Colonic mucosa (tissue), 4 donors: ENCODE data around the gene ABLIM1. TPM values are rescaled to one million over a fixed set of nuclear protein-coding genes. Genes with fewer than 3 reads are reported as not detected.

Experiments
- DNase-seq: peaks from one replicate; pipeline ENCODE4 v3.0.0-alpha.2; 2020
- H3K27ac ChIP-seq: fragments of 200-600 bp; one replicate; pipeline ENCODE4 v1.8.0; 2021
- H3K27me3 ChIP-seq: fragments of 200-600 bp; one replicate; pipeline ENCODE4 v1.8.0; 2021
- H3K36me3 ChIP-seq: fragments of 200-600 bp; one replicate; pipeline ENCODE4 v1.8.0; 2021
- H3K4me1 ChIP-seq: fragments of 200-600 bp; one replicate; pipeline ENCODE4 v1.8.0; 2021; ENCODE audit warnings: mild to moderate bottlenecking
- H3K4me3 ChIP-seq: fragments of 200-600 bp; one replicate; pipeline ENCODE4 v1.8.0; 2021
- H3K9ac ChIP-seq, 2 donors: one replicate each; pipeline ENCODE4 v1.7.0; 2013; ENCODE audit warnings: control low read depth in 2 of 2, low read depth in 2 of 2, low read length in 2 of 2
- H3K9me3 ChIP-seq: fragments of 200-600 bp; one replicate; pipeline ENCODE4 v1.8.0; 2021
- intact Hi-C: fragments of 100-400 bp; cut with DNase I; formaldehyde crosslinking; loops from one replicate; pipeline ENCODE4 v1.14.1; 2022
- total RNA-seq, 2 donors: library from RNA; stranded (reverse); fragmentation: NEBNext Ultra II Directional in 1 of 2; extraction: Animal tissue kit (Norgen Biotek cat#: 25700) in 1 of 2; gene quantifications; one replicate each; pipeline ENCODE4 v1.2.1, GENCODE V29; 2021
- TF ChIP-seq, protein P1 (sequence below): fragments of 200-600 bp; IDR thresholded peaks from one replicate; pipeline ENCODE4 v1.8.0; 2022; ENCODE audit warnings: antibody characterized with exemption, mild to moderate bottlenecking
- donor health status: healthy.
- donor health status: DM: no; HTN: no; CAD: no.
- donor health status: DM: no; HTN: no; CAD: no.

Gene ABLIM1
- total RNA-seq, 2 donors from 2014 or later = 118 to 131 TPM

GRCh38 chr10:114384601-114385000 is 273.5 kb downstream of the ABLIM1 start:
- no peaks in the 10 kb centered on the region for H3K36me3 ChIP-seq
- no peak for DNase-seq
- no peak overlapping the region for H3K9ac ChIP-seq
- H3K9me3 ChIP-seq = no peaks in the 10 kb centered on the region
- intact Hi-C loops = no loop called here
- TF ChIP-seq, protein P1, sequence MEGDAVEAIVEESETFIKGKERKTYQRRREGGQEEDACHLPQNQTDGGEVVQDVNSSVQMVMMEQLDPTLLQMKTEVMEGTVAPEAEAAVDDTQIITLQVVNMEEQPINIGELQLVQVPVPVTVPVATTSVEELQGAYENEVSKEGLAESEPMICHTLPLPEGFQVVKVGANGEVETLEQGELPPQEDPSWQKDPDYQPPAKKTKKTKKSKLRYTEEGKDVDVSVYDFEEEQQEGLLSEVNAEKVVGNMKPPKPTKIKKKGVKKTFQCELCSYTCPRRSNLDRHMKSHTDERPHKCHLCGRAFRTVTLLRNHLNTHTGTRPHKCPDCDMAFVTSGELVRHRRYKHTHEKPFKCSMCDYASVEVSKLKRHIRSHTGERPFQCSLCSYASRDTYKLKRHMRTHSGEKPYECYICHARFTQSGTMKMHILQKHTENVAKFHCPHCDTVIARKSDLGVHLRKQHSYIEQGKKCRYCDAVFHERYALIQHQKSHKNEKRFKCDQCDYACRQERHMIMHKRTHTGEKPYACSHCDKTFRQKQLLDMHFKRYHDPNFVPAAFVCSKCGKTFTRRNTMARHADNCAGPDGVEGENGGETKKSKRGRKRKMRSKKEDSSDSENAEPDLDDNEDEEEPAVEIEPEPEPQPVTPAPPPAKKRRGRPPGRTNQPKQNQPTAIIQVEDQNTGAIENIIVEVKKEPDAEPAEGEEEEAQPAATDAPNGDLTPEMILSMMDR = no peak
- no peaks in the 10 kb centered on the region for H3K4me1 ChIP-seq
- no peaks in the 10 kb centered on the region for H3K27me3 ChIP-seq
- H3K4me3 ChIP-seq = no peak overlapping the region
- H3K27ac ChIP-seq = no peak overlapping the region

DNA sequence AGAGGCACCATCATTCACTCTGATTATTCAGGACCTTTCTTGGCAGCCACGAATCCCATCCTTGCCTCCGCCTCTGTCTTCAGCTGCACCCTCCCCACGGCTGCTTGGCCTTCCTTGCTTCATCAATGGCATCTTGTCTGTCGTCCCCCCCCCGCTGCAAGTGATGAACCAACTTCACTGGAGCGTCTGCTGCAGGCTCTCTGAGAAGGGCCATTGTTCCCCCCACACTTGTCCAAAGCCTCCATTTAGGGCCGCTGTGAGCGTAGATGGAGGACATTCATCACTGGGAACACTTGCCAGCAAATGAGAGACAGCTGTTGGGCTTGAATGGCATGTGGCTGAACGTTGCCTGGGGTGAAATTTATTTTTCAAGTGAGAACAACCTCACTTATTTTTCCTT is 273.9 kb downstream of the ABLIM1 start:
- H3K27me3 ChIP-seq = no peaks in the 10 kb centered on the region
- no peaks in the 10 kb centered on the region for H3K9me3 ChIP-seq
- H3K4me1 ChIP-seq = no peaks in the 10 kb centered on the region
- no peak overlapping the region for H3K27ac ChIP-seq
- TF ChIP-seq, protein P1 = no peak
- H3K4me3 ChIP-seq = no peak overlapping the region
- no peak overlapping the region for H3K9ac ChIP-seq
- DNase-seq = no peak
- intact Hi-C loops = no loop called here
- no peaks in the 10 kb centered on the region for H3K36me3 ChIP-seq

Other genes with a start within 250 kb of the ABLIM1 start
- 10 to 100 TPM; 11.3 to 16.6 TPM for gene FHIP2A, start 163.5 kb upstream of the ABLIM1 start, total RNA-seq